WI38 (cell line): Measurements from ENCODE around the gene NPAS2.
A peak's percentile ranks its signal among the peaks of the same experiment; 100 is the strongest.

Source experiments
- H3K4me3 ChIP-seq: 2 replicates; pipeline ENCODE4 v1.5.1; 2011; ENCODE audit warnings: low read depth, mild to moderate bottlenecking, control low read depth, low read length
- TF ChIP-seq, protein P1 (sequence below): IDR thresholded peaks from 2 replicates; pipeline ENCODE4 v1.5.1; 2012; ENCODE audit warnings: low read depth, mild to moderate bottlenecking, control low read depth, low read length

NPAS2 gene

DNA sequence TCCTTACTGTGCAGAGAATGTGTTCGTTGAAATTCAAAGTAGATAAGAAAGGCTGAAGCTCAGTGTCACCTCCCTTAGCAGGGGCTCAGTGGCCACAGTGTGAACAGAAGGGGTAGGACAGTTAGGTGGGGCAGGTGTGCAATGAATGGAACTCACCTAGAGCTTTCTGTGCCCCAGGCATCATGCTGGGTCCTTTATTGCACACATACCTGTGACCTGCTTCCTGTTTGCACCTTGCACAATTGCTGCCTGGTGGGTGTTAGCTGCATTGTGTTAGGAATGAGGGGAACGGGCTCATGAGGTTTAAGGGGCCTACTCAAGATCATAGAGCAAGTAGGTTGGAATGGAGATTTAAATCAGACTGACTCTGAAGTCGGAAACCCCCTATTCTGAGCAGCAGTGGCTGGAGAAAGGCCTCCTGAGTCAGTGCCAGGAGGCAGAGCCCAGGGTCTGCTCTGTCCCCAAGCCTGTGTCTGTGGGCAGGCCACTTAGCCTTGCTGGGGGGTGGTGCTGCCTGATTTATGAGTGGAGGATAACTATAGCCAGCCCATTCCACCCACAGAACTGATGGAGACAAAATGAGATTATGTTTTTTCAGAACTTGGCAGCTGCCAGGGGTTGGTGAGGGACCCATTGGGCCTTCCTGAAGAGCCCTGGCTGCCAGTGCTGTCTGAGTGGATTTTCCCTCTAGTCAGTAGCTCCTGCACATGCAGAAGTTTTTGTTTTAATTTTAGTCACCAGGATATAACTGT, 76.2 kb downstream of the NPAS2 start:
- no peak overlapping the region for H3K4me3 ChIP-seq
- TF ChIP-seq, protein P1, sequence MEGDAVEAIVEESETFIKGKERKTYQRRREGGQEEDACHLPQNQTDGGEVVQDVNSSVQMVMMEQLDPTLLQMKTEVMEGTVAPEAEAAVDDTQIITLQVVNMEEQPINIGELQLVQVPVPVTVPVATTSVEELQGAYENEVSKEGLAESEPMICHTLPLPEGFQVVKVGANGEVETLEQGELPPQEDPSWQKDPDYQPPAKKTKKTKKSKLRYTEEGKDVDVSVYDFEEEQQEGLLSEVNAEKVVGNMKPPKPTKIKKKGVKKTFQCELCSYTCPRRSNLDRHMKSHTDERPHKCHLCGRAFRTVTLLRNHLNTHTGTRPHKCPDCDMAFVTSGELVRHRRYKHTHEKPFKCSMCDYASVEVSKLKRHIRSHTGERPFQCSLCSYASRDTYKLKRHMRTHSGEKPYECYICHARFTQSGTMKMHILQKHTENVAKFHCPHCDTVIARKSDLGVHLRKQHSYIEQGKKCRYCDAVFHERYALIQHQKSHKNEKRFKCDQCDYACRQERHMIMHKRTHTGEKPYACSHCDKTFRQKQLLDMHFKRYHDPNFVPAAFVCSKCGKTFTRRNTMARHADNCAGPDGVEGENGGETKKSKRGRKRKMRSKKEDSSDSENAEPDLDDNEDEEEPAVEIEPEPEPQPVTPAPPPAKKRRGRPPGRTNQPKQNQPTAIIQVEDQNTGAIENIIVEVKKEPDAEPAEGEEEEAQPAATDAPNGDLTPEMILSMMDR: no peak

DNA sequence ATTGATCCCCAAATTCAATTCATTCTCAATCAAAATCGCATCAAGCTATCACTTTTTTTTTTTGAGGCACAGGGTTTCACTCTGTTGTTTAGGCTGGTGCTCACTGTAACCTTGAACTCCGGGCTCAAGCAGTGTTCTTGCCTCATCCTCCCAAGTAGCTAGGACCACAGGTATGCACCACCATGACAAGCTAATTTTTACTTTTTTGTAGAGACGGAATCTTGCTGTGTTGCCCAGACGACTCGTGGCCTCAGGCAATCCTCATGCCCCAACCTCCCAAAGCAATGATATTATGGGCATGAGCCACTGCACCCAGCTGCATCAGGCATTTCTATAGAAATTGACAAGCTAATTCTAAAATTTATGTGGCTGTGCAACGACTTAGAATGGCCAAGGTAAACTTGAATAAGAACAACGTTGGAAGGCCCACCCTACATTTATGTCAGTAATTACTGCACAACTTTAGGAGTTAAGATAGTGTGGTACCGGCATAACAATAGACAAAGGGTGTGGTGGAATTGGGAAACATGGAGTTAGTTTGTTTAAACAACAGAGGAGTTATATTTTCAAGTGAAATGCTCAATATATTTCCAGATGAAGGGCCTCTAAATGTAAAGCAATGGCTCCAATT, 78.2 kb downstream of the NPAS2 start:
- TF ChIP-seq, protein P1: no peak
- no peak overlapping the region for H3K4me3 ChIP-seq

DNA sequence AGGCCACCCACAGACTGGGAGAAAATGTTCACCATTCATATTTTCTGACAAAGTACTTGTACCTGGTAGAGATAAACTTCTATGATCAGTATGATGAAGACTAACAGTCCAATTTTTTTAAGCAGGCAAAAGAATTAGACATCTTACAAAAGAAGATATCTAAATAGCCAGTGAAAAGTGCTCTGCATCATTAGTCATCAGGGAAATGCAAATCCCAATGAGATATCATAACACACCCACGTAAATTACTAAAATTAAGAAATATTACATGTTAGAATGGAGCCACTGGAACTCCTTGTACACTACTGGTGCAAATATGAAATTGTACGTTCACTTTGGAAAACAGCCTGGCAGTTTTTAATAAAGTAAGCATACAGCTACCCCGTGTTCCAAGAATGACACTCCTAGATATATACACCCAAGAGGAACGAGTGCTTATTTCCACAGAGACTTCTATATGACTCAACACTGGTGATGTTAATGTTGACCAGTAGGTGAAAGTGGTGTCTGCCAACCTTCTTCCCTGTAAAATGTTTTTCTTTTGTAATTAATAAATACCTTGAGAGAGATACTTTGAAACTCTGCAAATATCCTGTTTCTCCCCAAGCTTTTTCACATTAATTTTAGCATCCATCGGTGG, 80.3 kb downstream of the NPAS2 start:
- no peak overlapping the region for H3K4me3 ChIP-seq
- TF ChIP-seq, protein P1: no peak

DNA sequence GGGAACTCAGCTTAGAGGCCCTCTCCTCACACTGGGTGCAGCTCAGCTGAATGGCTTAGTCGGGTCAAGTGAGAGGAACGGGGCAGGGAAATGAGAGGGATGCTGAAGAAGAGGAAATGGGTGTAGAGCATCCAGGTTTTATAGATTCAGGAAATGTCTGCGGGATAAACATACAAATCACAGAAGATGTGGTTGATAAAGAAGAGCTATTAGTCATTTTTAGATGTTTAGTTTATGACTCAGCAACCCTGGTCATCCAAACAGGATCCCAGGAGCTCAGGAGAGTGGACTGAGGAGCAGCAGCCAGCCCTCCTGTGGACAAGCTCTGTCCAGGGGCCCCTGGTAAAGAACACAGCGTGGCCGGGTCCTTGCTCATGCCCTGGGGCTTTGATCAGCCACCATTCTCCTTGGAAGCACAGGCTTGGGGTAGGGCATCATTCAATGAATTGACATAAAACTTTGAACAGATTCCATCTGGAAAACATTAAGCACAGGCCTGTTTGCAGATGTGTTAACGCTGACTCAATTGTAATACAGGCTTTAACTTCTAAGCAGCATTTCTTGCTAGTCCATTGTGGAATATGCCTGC, 83.0 kb downstream of the NPAS2 start:
- H3K4me3 ChIP-seq: no peak overlapping the region
- TF ChIP-seq, protein P1: 0 out of 2 replicates have a peak, but pooled peaks have one; percentile 23

DNA sequence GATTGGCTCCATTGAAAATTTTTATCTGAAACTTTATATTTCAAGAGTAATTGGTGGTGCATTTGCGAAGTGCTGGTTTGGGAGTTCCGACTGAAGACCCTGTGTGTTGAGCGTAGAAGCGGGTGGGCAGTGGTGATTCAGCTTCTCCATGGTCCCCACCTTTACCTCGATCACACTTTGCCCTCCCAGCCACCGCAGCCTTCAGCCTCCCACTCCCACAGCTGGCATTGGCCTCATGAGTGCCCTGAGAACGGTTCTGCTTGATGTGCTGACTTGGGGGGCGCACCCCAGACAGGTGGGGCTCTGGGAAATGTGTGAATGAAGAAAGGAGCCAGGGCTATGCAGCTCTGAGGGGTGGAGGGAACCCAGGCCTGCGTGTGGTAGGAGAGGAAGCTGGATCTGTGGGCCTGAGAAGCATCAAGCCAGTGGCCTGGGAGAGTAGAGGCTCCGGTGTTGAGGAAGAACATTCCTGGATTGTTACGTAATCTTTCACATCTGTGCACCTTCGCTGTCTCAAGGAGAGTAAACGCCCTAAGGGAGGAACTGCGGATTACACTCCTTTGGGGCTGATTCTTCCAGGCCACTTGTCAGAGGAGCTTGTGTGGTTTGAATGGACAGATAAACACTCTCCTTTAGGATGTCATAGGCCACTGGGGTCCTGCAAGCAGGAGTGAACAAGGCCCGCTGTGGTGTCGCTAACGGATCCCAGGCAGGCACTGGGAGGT, 83.8 kb downstream of the NPAS2 start:
- no peak overlapping the region for H3K4me3 ChIP-seq
- TF ChIP-seq, protein P1: no peak

DNA sequence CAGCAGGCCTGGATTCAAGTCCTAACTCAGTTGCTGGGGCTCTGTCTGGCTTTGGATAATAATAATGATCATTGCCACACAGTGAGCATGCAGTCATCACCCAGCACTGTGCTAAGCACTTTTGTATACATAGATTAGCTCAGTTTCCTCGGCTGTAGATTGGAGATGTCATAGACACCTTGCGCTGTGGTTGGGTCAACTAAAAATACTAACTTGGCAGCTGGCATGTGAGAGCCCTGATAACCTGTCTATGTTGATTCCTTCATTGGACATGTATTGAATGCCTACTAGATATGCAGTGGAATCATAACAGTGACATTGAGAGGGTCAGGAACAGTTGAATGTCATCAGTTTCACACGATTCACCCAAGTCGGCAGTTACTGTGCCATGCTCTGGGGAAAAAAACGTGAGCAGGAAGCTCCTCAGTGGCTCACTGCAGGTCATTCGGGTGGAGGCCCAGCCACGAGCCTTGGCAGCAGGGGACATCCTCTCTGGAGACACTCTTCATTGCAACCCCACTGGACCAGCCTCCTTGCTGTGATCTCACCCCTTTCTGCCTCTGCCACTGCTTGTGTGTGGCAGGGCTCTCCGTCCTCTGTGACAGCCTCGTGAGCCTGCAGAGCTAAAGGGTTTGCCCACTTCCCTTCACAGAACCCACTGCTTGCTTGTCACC, 85.3 kb downstream of the NPAS2 start:
- H3K4me3 ChIP-seq: no peak overlapping the region
- TF ChIP-seq, protein P1: no peak
